ENCODE measurements around the gene RAB40AL.
A peak's percentile ranks its signal among the peaks of the same experiment; 100 is the strongest.
"Not testable (repeated sequence)": the region's sequence is repeated elsewhere in the genome, so short reads cannot be mapped to it uniquely, and the experiment has no call there.

Gene RAB40AL

GRCh38 chrX:102936972-102937371 lies at the start of gene RAB40AL:
Gene RAB40AL (plus strand): TSS chrX:102937272. CDS start chrX:102937319, 47 bp downstream.
- POLR2A ChIA-PET; H3K4me3 ChIP-seq (ENCODE audit: low read depth, low read length); CTCF ChIA-PET: not testable (repeated sequence)

GRCh38 chrX:102887687-102888086 lies 49.4 kb upstream of the RAB40AL start:
- TF ChIP-seq CTCF (IDR thresholded peaks at IDR 0.05; ENCODE audit: insufficient read depth, low read length, missing control alignments), result no peak
- ChIA-PET POLR2A (no interaction called here), CTCF (interaction anchor here (2.9 kb wide), 1 partner anchor 12 kb away, joined by 9 read pairs; no protein-coding TSS in a partner anchor)
- H3K4me3 ChIP-seq (ENCODE audit: low read depth, low read length), result no peak overlapping the region
- DNase-seq (ENCODE audit: low read depth, low spot score), result no peak

More at GRCh38 chrX:102936972-102937371, at the start of gene RAB40AL:
- not testable (repeated sequence) for DNase-seq (ENCODE audit: low read depth, low spot score)

GRCh38 chrX:102892103-102892502 lies 45.0 kb upstream of the RAB40AL start:
- TF ChIP-seq CTCF (IDR thresholded peaks at IDR 0.05; ENCODE audit: insufficient read depth, low read length, missing control alignments), result no peak
- ChIA-PET POLR2A (no interaction called here), CTCF (no interaction called here)
- no peak for DNase-seq (ENCODE audit: low read depth, low spot score)
- H3K4me3 ChIP-seq (ENCODE audit: low read depth, low read length), result no peak overlapping the region

GRCh38 chrX:102899940-102900916 lies 36.8 kb upstream of the RAB40AL start:
- H3K4me3 ChIP-seq (ENCODE audit: low read depth, low read length), result no peak overlapping the region
- TF ChIP-seq CTCF (IDR thresholded peaks at IDR 0.05; ENCODE audit: insufficient read depth, low read length, missing control alignments), result peak; percentile 62
- POLR2A ChIA-PET, result no interaction called here
- CTCF ChIA-PET, result interaction anchor here (0.7 to 2.6 kb wide), 24 partner anchors 11 to 832 kb away, joined by 3 to 9 read pairs (median 4); no protein-coding TSS in a partner anchor
- DNase-seq (ENCODE audit: low read depth, low spot score), result peak; percentile 33

- no peak overlapping the region for H3K4me3 ChIP-seq (ENCODE audit: low read depth, low read length)
- ChIA-PET POLR2A (no interaction called here), CTCF (interaction anchor here (1.0 to 1.9 kb wide), 3 partner anchors 9 to 554 kb away, joined by 3 to 6 read pairs (median 4); no protein-coding TSS in a partner anchor)
These were observed 34.7 kb upstream of the RAB40AL start for GRCh38 chrX:102902355-102902754.

More at GRCh38 chrX:102902355-102902754, 34.7 kb upstream of the RAB40AL start:
- TF ChIP-seq CTCF (IDR thresholded peaks at IDR 0.05; ENCODE audit: insufficient read depth, low read length, missing control alignments), result no peak
- DNase-seq (ENCODE audit: low read depth, low spot score), result no peak

Data from AG04449 (cell line).